B cell (primary cell): ENCODE results near the gene DPYSL4. TPM values are rescaled to one million over a fixed set of nuclear protein-coding genes. Genes with fewer than 3 reads are reported as not detected.

ENCODE experiments used
- ATAC-seq: fragments of 200-7000 bp; cut with Tn5 transposase; one replicate; pipeline ENCODE4 v1.10.0; 2021; ENCODE audit warnings: low read depth, mild to moderate bottlenecking, moderate number of reproducible peaks, moderate library complexity
- CTCF ChIA-PET: fragments of 350-600 bp; sonication (Branson Sonifier 250); formaldehyde crosslinking; loops from one replicate; lab custom pipeline; 2021; ENCODE audit warnings: antibody characterized with exemption, inconsistent platforms; lab: Charles Lee
- POLR2A ChIA-PET: fragments of 350-600 bp; sonication (Branson Sonifier 250); formaldehyde crosslinking; loops from one replicate; lab custom pipeline; 2021; ENCODE audit warnings: antibody characterized with exemption; lab: Charles Lee
- DNase-seq: peaks from one replicate; pipeline ENCODE4 v3.0.0; 2013
- H2AFZ ChIP-seq: 2 replicates; pipeline ENCODE4 v1.6.1; 2012; ENCODE audit warnings: mild to moderate bottlenecking, low read depth, low read length; ENCODE audit not compliant: insufficient read depth, poor library complexity, severe bottlenecking
- H3K27ac ChIP-seq, 2 donors: 1 replicate in 1 of 2; 2 replicates in 1 of 2; pipeline ENCODE4 v1.5.1; 2012 to 2013; ENCODE audit warnings: low read length in 2 of 2, mild to moderate bottlenecking in 2 of 2, moderate library complexity in 1 of 2
- H3K27me3 ChIP-seq, 4 experiments: fragments of 200-600 bp in 1 of 4; sonication (generic) in 1 of 4; replicated peaks in 1 of 4; 1 replicate in 2 of 4; 2 replicates in 2 of 4; pipeline versions ENCODE4 v1.6.1 to v1.7.0; 2013 to 2016; ENCODE audit warnings: low read length in 3 of 4, mild to moderate bottlenecking in 2 of 4, mixed read lengths in 1 of 4, moderate library complexity in 1 of 4; ENCODE audit not compliant: insufficient read depth in 4 of 4, control insufficient read depth in 3 of 4; ENCODE audit errors: control extremely low read depth in 1 of 4
- H3K36me3 ChIP-seq, 2 experiments: replicated peaks in 1 of 2; 1 replicate in 1 of 2; 2 replicates in 1 of 2; pipeline versions ENCODE4 v1.6.1 to v1.7.1; 2013; ENCODE audit warnings: low read length in 1 of 2; ENCODE audit not compliant: insufficient read depth in 2 of 2, control insufficient read depth in 1 of 2; ENCODE audit errors: control extremely low read depth in 1 of 2, extremely low read depth in 1 of 2
- H3K4me1 ChIP-seq, 2 donors: fragments of 200-600 bp in 1 of 2; sonication (generic) in 1 of 2; 1 replicate in 1 of 2; 2 replicates in 1 of 2; pipeline versions ENCODE4 v1.5.1 to v1.6.1; 2013 to 2017; ENCODE audit warnings: low read length in 2 of 2; ENCODE audit not compliant: control insufficient read depth in 2 of 2, insufficient read depth in 2 of 2
- H3K4me2 ChIP-seq: replicated peaks from 2 replicates; pipeline ENCODE3; 2012; ENCODE audit warnings: mild to moderate bottlenecking, low read depth, low read length; ENCODE audit not compliant: poor library complexity, severe bottlenecking
- H3K4me3 ChIP-seq, 5 experiments: fragments of 200-600 bp in 1 of 5; sonication (generic) in 1 of 5; 1 replicate in 3 of 5; 2 replicates in 2 of 5; pipeline versions ENCODE4 v1.5.1 to v1.7.0; 2011 to 2016; ENCODE audit warnings: low read length in 4 of 5, mild to moderate bottlenecking in 4 of 5, low read depth in 2 of 5, control low read depth in 1 of 5, moderate library complexity in 1 of 5; ENCODE audit not compliant: insufficient read depth in 1 of 5; ENCODE audit errors: control extremely low read depth in 1 of 5, extremely low read depth in 1 of 5
- H3K79me2 ChIP-seq: fragments of 200-600 bp; sonication (generic); one replicate; pipeline ENCODE4 v1.6.0; 2016; ENCODE audit warnings: low read length; ENCODE audit not compliant: control insufficient read depth, insufficient read depth
- H3K9ac ChIP-seq: fragments of 200-600 bp; sonication (generic); 2 replicates; pipeline ENCODE4 v1.6.1; 2017; ENCODE audit warnings: mild to moderate bottlenecking, low read length, moderate library complexity
- H3K9me3 ChIP-seq, 3 donors: one replicate each; pipeline versions ENCODE4 v1.6.1 to v1.7.1; 2013; ENCODE audit warnings: low read length in 2 of 3; ENCODE audit not compliant: control insufficient read depth in 2 of 3, insufficient read depth in 1 of 3; ENCODE audit errors: control extremely low read depth in 1 of 3
- H4K20me1 ChIP-seq: 2 replicates; pipeline ENCODE4 v1.6.0; 2012; ENCODE audit warnings: mild to moderate bottlenecking, low read length; ENCODE audit not compliant: insufficient read depth, control insufficient read depth, poor library complexity, severe bottlenecking
- H3K27ac Mint-ChIP-seq: one replicate; pipeline ENCODE4 v1.8.0; 2021; ENCODE audit warnings: mixed read lengths
- H3K27me3 Mint-ChIP-seq: one replicate; pipeline ENCODE4 v1.8.0; 2021; ENCODE audit warnings: mixed read lengths
- H3K4me1 Mint-ChIP-seq: one replicate; pipeline ENCODE4 v1.8.0; 2021; ENCODE audit warnings: mixed read lengths
- H3K4me3 Mint-ChIP-seq: one replicate; pipeline ENCODE4 v1.8.0; 2021; ENCODE audit warnings: mixed read lengths
- H3K9me3 Mint-ChIP-seq: one replicate; pipeline ENCODE4 v1.8.0; 2022; ENCODE audit warnings: mixed read lengths; ENCODE audit not compliant: insufficient read depth
- EZH2 ChIP-seq: IDR thresholded peaks from 2 replicates; pipeline ENCODE4 v1.6.1; 2012; ENCODE audit warnings: borderline replicate concordance, low read depth, mild to moderate bottlenecking, moderate library complexity, low read length; ENCODE audit not compliant: insufficient read depth, poor library complexity, severe bottlenecking
- WGBS: methylation state at CpG from one replicate; pipeline ENCODE4 v1.1.5; 2013; ENCODE audit warnings: missing lambda C conversion rate; ENCODE audit not compliant: insufficient coverage; 5-methylcytosine and 5-hydroxymethylcytosine counted together
- intact Hi-C: fragments of 100-400 bp; cut with micrococcal nuclease; formaldehyde crosslinking; loops from one replicate; pipeline ENCODE4 v1.10.0; 2022
- polyA plus RNA-seq: library from polyadenylated mRNA; depleted of rRNA; stranded (reverse); fragments of >200 nt; gene quantifications from 2 replicates; pipeline ENCODE4 v1.2.3, GENCODE V29; 2012
- total RNA-seq, 2 donors: library from RNA; stranded (reverse); fragments of 120-200 nt in 1 of 2; gene quantifications; 1 replicate in 1 of 2; 2 replicates in 1 of 2; pipeline versions ENCODE4 v1.2.3 to v1.2.4, GENCODE V29; 2013 to 2022
- TF ChIP-seq, protein P1 (sequence below): fragments of 200-600 bp; IDR thresholded peaks from one replicate; pipeline ENCODE4 v1.8.0; 2022; ENCODE audit warnings: antibody characterized with exemption, mild to moderate bottlenecking

Gene DPYSL4
- total and polyA plus RNA-seq, 2 donors (not counting 1 experiment from before 2014, with no cell fraction given), result 0.03 to 0.22 TPM

DNA sequence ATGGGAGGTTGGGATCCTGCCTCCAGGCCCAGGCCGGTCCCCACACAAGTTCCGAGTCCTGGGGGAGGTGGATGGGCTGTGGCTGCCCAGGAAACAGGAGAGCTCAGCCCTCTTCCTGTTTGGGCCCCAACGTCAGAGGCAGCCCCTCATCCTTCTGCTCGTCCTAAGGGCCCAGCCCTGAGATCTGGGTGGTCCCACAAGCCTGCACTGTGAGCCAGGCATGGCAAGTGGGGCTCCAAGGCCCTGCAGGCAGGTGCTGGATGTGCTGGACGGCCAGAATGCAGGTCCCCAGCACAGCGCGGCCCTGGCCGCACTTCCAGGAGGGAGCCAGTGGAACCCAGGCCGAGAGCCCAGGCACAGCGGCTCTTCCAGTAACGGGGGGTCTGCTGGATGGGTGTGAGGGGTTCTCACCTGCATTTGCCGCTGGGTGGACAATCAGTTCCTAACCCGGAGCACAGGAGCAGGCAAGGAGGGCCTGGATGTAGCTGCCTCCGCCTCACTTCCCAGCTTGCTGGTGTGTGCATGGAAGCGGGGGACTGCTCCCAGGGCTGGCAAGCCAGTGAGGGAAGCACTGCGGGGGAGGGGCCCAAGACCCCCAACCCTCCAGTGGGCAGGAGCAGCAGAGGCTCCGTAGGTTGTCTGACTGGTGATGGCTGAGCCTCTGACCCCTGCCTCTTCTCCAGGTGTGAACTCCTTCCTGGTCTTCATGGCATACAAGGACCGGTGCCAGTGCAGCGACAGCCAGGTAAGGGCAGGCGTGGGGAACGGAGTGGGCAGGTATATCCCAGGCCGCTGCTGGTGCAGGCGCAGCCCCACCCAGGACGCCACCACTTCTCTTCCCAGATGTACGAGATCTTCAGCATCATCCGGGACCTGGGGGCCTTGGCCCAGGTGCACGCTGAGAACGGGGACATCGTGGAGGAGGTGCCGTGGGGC, 9.7 kb downstream of the DPYSL4 start:
- Histone ChIP-seq H3K27me3 (no peaks in the 10 kb centered on the region), H3K9ac (no peak overlapping the region), H3K4me2 (no peak overlapping the region), H3K36me3 (no peaks in the 10 kb centered on the region), H2AFZ (no peak overlapping the region), H3K79me2 (no peaks in the 10 kb centered on the region), H4K20me1 (no peaks in the 10 kb centered on the region), H3K4me1 (no peaks in the 10 kb centered on the region), H3K27ac (no peak overlapping the region), H3K4me3 (no peak overlapping the region), H3K9me3 (no peaks in the 10 kb centered on the region)
- ChIA-PET POLR2A (no interaction called here), CTCF (no interaction called here)
- TF ChIP-seq, protein P1, sequence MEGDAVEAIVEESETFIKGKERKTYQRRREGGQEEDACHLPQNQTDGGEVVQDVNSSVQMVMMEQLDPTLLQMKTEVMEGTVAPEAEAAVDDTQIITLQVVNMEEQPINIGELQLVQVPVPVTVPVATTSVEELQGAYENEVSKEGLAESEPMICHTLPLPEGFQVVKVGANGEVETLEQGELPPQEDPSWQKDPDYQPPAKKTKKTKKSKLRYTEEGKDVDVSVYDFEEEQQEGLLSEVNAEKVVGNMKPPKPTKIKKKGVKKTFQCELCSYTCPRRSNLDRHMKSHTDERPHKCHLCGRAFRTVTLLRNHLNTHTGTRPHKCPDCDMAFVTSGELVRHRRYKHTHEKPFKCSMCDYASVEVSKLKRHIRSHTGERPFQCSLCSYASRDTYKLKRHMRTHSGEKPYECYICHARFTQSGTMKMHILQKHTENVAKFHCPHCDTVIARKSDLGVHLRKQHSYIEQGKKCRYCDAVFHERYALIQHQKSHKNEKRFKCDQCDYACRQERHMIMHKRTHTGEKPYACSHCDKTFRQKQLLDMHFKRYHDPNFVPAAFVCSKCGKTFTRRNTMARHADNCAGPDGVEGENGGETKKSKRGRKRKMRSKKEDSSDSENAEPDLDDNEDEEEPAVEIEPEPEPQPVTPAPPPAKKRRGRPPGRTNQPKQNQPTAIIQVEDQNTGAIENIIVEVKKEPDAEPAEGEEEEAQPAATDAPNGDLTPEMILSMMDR, result no peak
- TF ChIP-seq EZH2, result no peak
- H3K9me3 Mint-ChIP-seq, result no peaks in the 10 kb centered on the region
- no peak overlapping the region for H3K4me3 Mint-ChIP-seq
- no peaks in the 10 kb centered on the region for H3K4me1 Mint-ChIP-seq
- ATAC-seq (no peak), DNase-seq (no peak)
- 87% methylated on average over 30 of the region's 30 CpGs for WGBS
- intact Hi-C loops, result no loop called here
- no peaks in the 10 kb centered on the region for H3K27me3 Mint-ChIP-seq
- H3K27ac Mint-ChIP-seq, result no peak overlapping the region
